BLaER1 treated with 17β-estradiol and CSF1 and Interleukin-3, amounts not matched to agents 10 nM and 100 nM (cell line): ENCODE results near the gene VWDE.

Experiments used
- H3K27ac ChIP-seq, 11 experiments: shearing (Covaris generic); formaldehyde crosslinking; 2 replicates each; pipeline ENCODE4 v1.8.1; 2022
- H3K27me3 ChIP-seq, 11 experiments: shearing (Covaris generic); formaldehyde crosslinking; 2 replicates each; pipeline ENCODE4 v1.8.1; 2022
- H3K36me3 ChIP-seq, 11 experiments: shearing (Covaris generic); formaldehyde crosslinking; 2 replicates each; pipeline ENCODE4 v1.8.1; 2022
- H3K4me1 ChIP-seq, 10 experiments: shearing (Covaris generic); formaldehyde crosslinking; 2 replicates each; pipeline ENCODE4 v1.8.1; 2022
- H3K4me2 ChIP-seq, 11 experiments: shearing (Covaris generic); formaldehyde crosslinking; 2 replicates each; pipeline ENCODE4 v1.8.1; 2022
- H3K4me3 ChIP-seq, 10 experiments: shearing (Covaris generic); formaldehyde crosslinking; 2 replicates each; pipeline ENCODE4 v1.8.1; 2022
- H3K9ac ChIP-seq, 11 experiments: shearing (Covaris generic); formaldehyde crosslinking; 2 replicates each; pipeline ENCODE4 v1.8.1; 2022
- H3K9me3 ChIP-seq, 11 experiments: shearing (Covaris generic); formaldehyde crosslinking; replicated peaks in 1 of 11; 2 replicates each; pipeline ENCODE4 v1.8.1; 2022
- H4K20me1 ChIP-seq, 11 experiments: shearing (Covaris generic); formaldehyde crosslinking; 2 replicates each; pipeline ENCODE4 v1.8.1; 2022
- Cebpa-rat ChIP-seq, 11 experiments: shearing (Covaris generic); IDR thresholded peaks; 2 replicates each; pipeline ENCODE4 v1.8.1; 2022

Gene VWDE

DNA sequence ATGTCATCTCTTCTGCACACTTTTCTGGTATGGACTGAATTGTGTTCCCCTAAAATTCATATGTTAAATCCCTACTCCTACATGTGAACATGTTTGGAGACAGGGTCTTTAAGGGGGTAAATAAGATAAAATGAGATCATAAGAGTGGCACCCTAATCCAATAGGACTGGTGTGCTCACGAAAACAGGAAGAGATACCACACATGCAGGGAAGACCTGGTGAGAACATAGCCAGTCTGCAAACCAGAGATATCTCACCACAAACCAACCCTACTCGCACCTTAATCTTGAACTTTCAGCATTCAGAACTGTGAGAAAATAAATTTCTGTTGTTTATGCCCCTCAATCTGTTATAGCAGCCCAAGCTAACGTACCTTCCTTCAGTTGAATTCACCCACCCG lies 51.8 kb downstream of the VWDE start:
- Histone ChIP-seq H3K9ac (no peak overlapping the region), H3K36me3 (no peaks in the 10 kb centered on the region), H3K4me1 (no peaks in the 10 kb centered on the region), H3K27ac (no peak overlapping the region), H3K4me3 (no peak overlapping the region), H4K20me1 (no peaks in the 10 kb centered on the region), H3K9me3 (no peaks in the 10 kb centered on the region), H3K27me3 (no peaks in the 10 kb centered on the region), H3K4me2 (no peak overlapping the region)
- TF ChIP-seq Cebpa-rat (IDR thresholded peaks at IDR 0.05): no peak

- Histone ChIP-seq H3K4me3 (no peak overlapping the region), H4K20me1 (no peaks in the 10 kb centered on the region), H3K9me3 (no peaks in the 10 kb centered on the region), H3K4me1 (no peaks in the 10 kb centered on the region), H3K9ac (no peak overlapping the region), H3K27me3 (no peaks in the 10 kb centered on the region), H3K36me3 (no peaks in the 10 kb centered on the region), H3K4me2 (no peak overlapping the region), H3K27ac (no peak overlapping the region)
- TF ChIP-seq Cebpa-rat (IDR thresholded peaks at IDR 0.05): no peak
Measured at GRCh38 chr7:12350971-12351370, 52.7 kb downstream of the VWDE start.

- Histone ChIP-seq H3K4me3 (no peak overlapping the region), H3K36me3 (no peaks in the 10 kb centered on the region), H3K27me3 (no peaks in the 10 kb centered on the region), H3K4me1 (no peaks in the 10 kb centered on the region), H4K20me1 (no peaks in the 10 kb centered on the region), H3K27ac (no peak overlapping the region), H3K9ac (no peak overlapping the region), H3K9me3 (no peaks in the 10 kb centered on the region), H3K4me2 (no peak overlapping the region)
- no peak for TF ChIP-seq Cebpa-rat (IDR thresholded peaks at IDR 0.05)
Measured at GRCh38 chr7:12337095-12337494, 66.6 kb downstream of the VWDE start.

GRCh38 chr7:12328888-12329770 lies 74.5 kb downstream of the VWDE start:
- Histone ChIP-seq H3K4me3 (no peak overlapping the region), H3K27me3 (no peaks in the 10 kb centered on the region), H3K9ac (no peak overlapping the region), H3K4me1 (no peaks in the 10 kb centered on the region), H4K20me1 (no peaks in the 10 kb centered on the region), H3K27ac (no peak overlapping the region), H3K9me3 (no peaks in the 10 kb centered on the region), H3K4me2 (no peak overlapping the region), H3K36me3 (no peaks in the 10 kb centered on the region)
- no peak for TF ChIP-seq Cebpa-rat (IDR thresholded peaks at IDR 0.05)

DNA sequence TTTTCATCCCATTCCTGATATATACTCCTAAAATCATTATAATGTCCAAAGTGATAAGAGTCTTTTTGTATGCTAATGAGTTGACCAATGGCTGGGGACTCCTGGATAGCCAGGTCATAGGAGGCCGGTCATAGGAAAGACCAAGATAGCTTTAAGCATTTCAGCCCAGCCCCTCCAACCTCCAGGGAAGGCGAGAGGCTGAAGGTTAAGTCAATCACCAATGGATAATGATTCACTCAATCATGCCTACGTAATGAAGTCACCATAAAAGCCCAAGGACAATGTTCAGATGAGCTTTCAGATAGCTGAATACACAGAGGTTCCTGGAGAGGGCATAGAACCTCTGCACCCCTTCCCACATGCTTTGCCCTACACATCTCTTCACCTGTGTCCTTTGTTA lies 75.7 kb downstream of the VWDE start:
- H3K27ac ChIP-seq: no peak overlapping the region
- no peaks in the 10 kb centered on the region for H4K20me1 ChIP-seq
- H3K27me3 ChIP-seq: no peaks in the 10 kb centered on the region
- H3K4me2 ChIP-seq: no peak overlapping the region
- no peak for TF ChIP-seq Cebpa-rat (IDR thresholded peaks at IDR 0.05)
- no peak overlapping the region for H3K4me3 ChIP-seq
- no peaks in the 10 kb centered on the region for H3K9me3 ChIP-seq
- no peaks in the 10 kb centered on the region for H3K36me3 ChIP-seq
- H3K4me1 ChIP-seq: no peaks in the 10 kb centered on the region
- no peak overlapping the region for H3K9ac ChIP-seq

- no peak for TF ChIP-seq Cebpa-rat (IDR thresholded peaks at IDR 0.05)
- Histone ChIP-seq H3K36me3 (no peaks in the 10 kb centered on the region), H3K4me1 (no peaks in the 10 kb centered on the region), H3K4me3 (no peak overlapping the region), H3K27me3 (no peaks in the 10 kb centered on the region), H3K9me3 (no peaks in the 10 kb centered on the region), H3K9ac (no peak overlapping the region), H3K27ac (no peak overlapping the region), H3K4me2 (no peak overlapping the region), H4K20me1 (no peaks in the 10 kb centered on the region)
Measured at GRCh38 chr7:12325646-12326045, 78.0 kb downstream of the VWDE start.

DNA sequence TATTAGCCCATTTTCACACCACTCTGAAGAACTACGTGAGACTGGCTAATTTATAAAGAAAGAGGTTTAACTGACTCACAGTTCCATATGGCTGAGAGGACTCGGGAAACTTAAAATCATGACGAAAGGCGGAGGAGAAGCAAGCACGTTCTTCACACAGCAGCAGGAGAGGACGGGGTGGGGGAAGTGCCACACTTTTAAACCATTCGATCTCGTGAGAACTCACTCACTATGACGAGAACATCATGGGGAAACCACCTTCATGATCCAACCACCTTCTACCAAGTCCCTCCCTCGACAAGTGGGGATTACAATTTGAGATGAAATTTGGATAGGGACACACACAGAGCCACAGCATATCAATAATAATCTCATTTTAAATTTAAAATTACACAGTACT lies 80.2 kb downstream of the VWDE start:
- H4K20me1 ChIP-seq: no peaks in the 10 kb centered on the region
- H3K9me3 ChIP-seq: no peaks in the 10 kb centered on the region
- no peak overlapping the region for H3K4me2 ChIP-seq
- no peaks in the 10 kb centered on the region for H3K27me3 ChIP-seq
- no peak for TF ChIP-seq Cebpa-rat (IDR thresholded peaks at IDR 0.05)
- no peak overlapping the region for H3K27ac ChIP-seq
- H3K36me3 ChIP-seq: no peaks in the 10 kb centered on the region
- H3K4me3 ChIP-seq: no peak overlapping the region
- H3K9ac ChIP-seq: 0 out of 22 replicates have a peak overlapping the region, but pooled peaks of 1 of the 11 experiments have one; percentile 22
- no peaks in the 10 kb centered on the region for H3K4me1 ChIP-seq

GRCh38 chr7:12322903-12323300 lies 80.8 kb downstream of the VWDE start:
- Histone ChIP-seq H3K36me3 (no peaks in the 10 kb centered on the region), H3K27me3 (no peaks in the 10 kb centered on the region), H4K20me1 (no peaks in the 10 kb centered on the region), H3K4me3 (no peak overlapping the region), H3K27ac (no peak overlapping the region), H3K9me3 (no peaks in the 10 kb centered on the region), H3K9ac (no peak overlapping the region), H3K4me1 (no peaks in the 10 kb centered on the region), H3K4me2 (no peak overlapping the region)
- no peak for TF ChIP-seq Cebpa-rat (IDR thresholded peaks at IDR 0.05)

DNA sequence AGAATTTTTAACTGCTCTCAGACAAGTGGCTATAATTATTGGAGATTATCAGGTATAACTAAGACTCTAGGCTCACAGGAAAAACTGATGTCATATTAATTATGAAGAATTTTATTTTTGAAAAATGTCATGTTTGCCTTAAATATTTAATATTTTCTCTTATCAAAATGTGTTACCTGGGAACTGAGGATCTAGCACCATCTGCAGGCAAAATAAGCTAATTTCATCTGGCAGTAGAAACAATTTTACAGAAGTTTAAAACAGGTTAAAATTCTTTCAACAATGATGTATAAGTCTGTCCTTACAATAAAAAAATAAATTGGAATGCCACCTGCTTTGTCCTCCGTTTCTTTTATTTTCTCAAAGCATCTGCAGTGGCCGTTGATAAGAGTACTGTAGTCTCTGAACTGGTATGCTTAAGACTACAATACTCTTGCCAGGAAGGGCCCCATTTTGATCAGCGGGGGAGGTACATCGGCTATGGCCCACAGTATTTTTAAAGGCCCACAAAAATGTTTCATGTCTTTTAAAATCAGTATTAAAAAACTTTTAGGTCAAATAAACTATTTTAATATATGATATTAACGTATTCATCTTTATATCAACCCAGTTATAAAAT lies 81.3 kb downstream of the VWDE start:
- H3K4me3 ChIP-seq: no peak overlapping the region
- no peak overlapping the region for H3K9ac ChIP-seq
- H3K4me1 ChIP-seq: no peaks in the 10 kb centered on the region
- H3K27me3 ChIP-seq: no peaks in the 10 kb centered on the region
- H3K9me3 ChIP-seq: no peaks in the 10 kb centered on the region
- H4K20me1 ChIP-seq: no peaks in the 10 kb centered on the region
- H3K4me2 ChIP-seq: no peak overlapping the region
- H3K27ac ChIP-seq: no peak overlapping the region
- no peaks in the 10 kb centered on the region for H3K36me3 ChIP-seq
- no peak for TF ChIP-seq Cebpa-rat (IDR thresholded peaks at IDR 0.05)
